HepG2 (cell line): ENCODE measurements around the gene POMT1. TPM values are rescaled to one million over a fixed set of nuclear protein-coding genes. Genes with fewer than 3 reads are reported as not detected.
A peak's percentile ranks its signal among the peaks of the same experiment; 100 is the strongest.

Source experiments
- ERF ChIP-seq: IDR thresholded peaks from 2 replicates; pipeline ENCODE4 v1.6.1; 2018; ENCODE audit warnings: missing biosample characterization, missing genetic modification reagents
- ETV5 ChIP-seq: IDR thresholded peaks from 2 replicates; pipeline ENCODE4 v1.6.1; 2018; ENCODE audit warnings: missing biosample characterization, missing genetic modification reagents, inconsistent platforms, borderline replicate concordance
- FOXO4 ChIP-seq: sonication (generic); formaldehyde crosslinking; conservative IDR thresholded peaks from 2 replicates; pipeline ENCODE4 v1.8.1; 2023; ENCODE audit warnings: missing genetic modification reagents
- HMGXB3 ChIP-seq: sonication (generic); formaldehyde crosslinking; IDR thresholded peaks from 2 replicates; pipeline ENCODE4 v1.4.0; 2020; ENCODE audit warnings: missing genetic modification reagents, borderline replicate concordance
- LRRFIP1 ChIP-seq: sonication (generic); formaldehyde crosslinking; conservative IDR thresholded peaks from 2 replicates; pipeline ENCODE4 v1.4.0; 2020; ENCODE audit warnings: missing genetic modification reagents
- MTA1 ChIP-seq: sonication (generic); formaldehyde crosslinking; IDR thresholded peaks from 2 replicates; pipeline ENCODE4 v1.4.0; 2020; ENCODE audit warnings: missing genetic modification reagents, mild to moderate bottlenecking, borderline replicate concordance
- TBL1XR1 ChIP-seq: fragments of 150-350 bp; IDR thresholded peaks from 2 replicates; pipeline ENCODE4 v1.6.1; 2014; ENCODE audit warnings: borderline replicate concordance, low read length; ENCODE audit not compliant: partially characterized antibody
- TEAD3 ChIP-seq: optimal IDR thresholded peaks from 2 replicates; pipeline ENCODE3; 2016; ENCODE audit warnings: borderline replicate concordance
- ZFP90 ChIP-seq: sonication (generic); formaldehyde crosslinking; IDR thresholded peaks from 2 replicates; pipeline ENCODE4 v1.8.0; 2022; ENCODE audit warnings: missing genetic modification reagents, mild to moderate bottlenecking, inconsistent platforms, borderline replicate concordance
- ZNF12 ChIP-seq: sonication (generic); formaldehyde crosslinking; IDR thresholded peaks from 2 replicates; pipeline ENCODE4 v1.5.0; 2020; ENCODE audit warnings: missing genetic modification reagents
- ZNF232 ChIP-seq: sonication (generic); formaldehyde crosslinking; IDR thresholded peaks from 2 replicates; pipeline ENCODE4 v1.4.0; 2020; ENCODE audit warnings: missing genetic modification reagents, borderline replicate concordance
- ZNF256 ChIP-seq: sonication (generic); formaldehyde crosslinking; conservative IDR thresholded peaks from 2 replicates; pipeline ENCODE4 v1.4.0; 2020; ENCODE audit warnings: missing genetic modification reagents
- ZNF276 ChIP-seq: sonication (generic); formaldehyde crosslinking; IDR thresholded peaks from 2 replicates; pipeline ENCODE4 v1.4.0; 2020; ENCODE audit warnings: mild to moderate bottlenecking, low read depth, missing genetic modification reagents
- ZNF552 ChIP-seq: sonication (generic); formaldehyde crosslinking; IDR thresholded peaks from 2 replicates; pipeline ENCODE4 v1.9.0; 2022; ENCODE audit warnings: missing genetic modification reagents, mild to moderate bottlenecking, borderline replicate concordance
- ZNF562 ChIP-seq: sonication (generic); formaldehyde crosslinking; IDR thresholded peaks from 2 replicates; pipeline ENCODE4 v1.8.0; 2022; ENCODE audit warnings: missing genetic modification reagents, borderline replicate concordance
- ZSCAN5A ChIP-seq: sonication (generic); formaldehyde crosslinking; IDR thresholded peaks from 2 replicates; pipeline ENCODE4 v1.8.0; 2022; ENCODE audit warnings: mild to moderate bottlenecking, missing genetic modification reagents, borderline replicate concordance
- polyA plus RNA-seq, 8 experiments: library from polyadenylated mRNA; depleted of rRNA in 3 of 8; stranded (reverse) in 7 of 8; unstranded in 1 of 8; fragments of >200 nt; fragmentation: Illumina TruSeq in 4 of 8; extraction: Trizol in 4 of 8; gene quantifications; 2 replicates each; pipeline versions ENCODE4 v1.2.1 to v1.2.3, GENCODE V29; 2011 to 2016; ENCODE audit warnings: low read depth in 4 of 8, missing spikeins in 1 of 8, mixed read lengths in 1 of 8; ENCODE audit not compliant: insufficient read depth in 1 of 8
- total RNA-seq, 5 experiments: library from RNA; depleted of rRNA; stranded (reverse); fragments of >200 nt; fragmentation: Illumina TruSeq; extraction: Trizol; gene quantifications; 2 replicates each; pipeline ENCODE4 v1.2.3, GENCODE V29; 2016; ENCODE audit warnings: low read depth in 1 of 5

The POMT1 gene
- total and polyA plus RNA-seq, 2 of the 13 experiments (the other 11 are each of a cell fraction or from before 2014, with no cell fraction given), result 21.6 to 22.7 TPM

GRCh38 chr9:131545003-131545785 is 42.5 kb downstream of the POMT1 start, which contains the start of gene PRRT1B (continued):
- TF ChIP-seq HMGXB3 (CRISPR knock-in tag) (no peak), FOXO4 (CRISPR knock-in tag) (no peak), ZSCAN5A (no peak; the same call in 1 of the 2 replicates), ZNF562 (CRISPR knock-in tag) (no peak), TBL1XR1 (no peak), ZNF276 (no peak), ETV5 (CRISPR knock-in tag) (peak; percentile 46; the same call in 1 of the 2 replicates), MTA1 (CRISPR knock-in tag) (peak; percentile 85; the same call in 1 of the 2 replicates), ZNF12 (no peak), ZNF232 (CRISPR knock-in tag) (no peak), TEAD3 (CRISPR knock-in tag) (peak; percentile 51), LRRFIP1 (CRISPR knock-in tag) (no peak), ZNF256 (CRISPR knock-in tag) (no peak), ZFP90 (CRISPR knock-in tag) (no peak; the same call in 1 of the 2 replicates), ERF (peak; percentile 53), ZNF552 (no peak)
